IMR-90 (cell line): Measurements from ENCODE around the gene TMEM14B. TPM values are rescaled to one million over a fixed set of nuclear protein-coding genes. Genes with fewer than 3 reads are reported as not detected.
A peak's percentile ranks its signal among the peaks of the same experiment; 100 is the strongest.

Source experiments
- ATAC-seq: fragments of 200-7000 bp; cut with Tn5 transposase; 2 replicates; pipeline ENCODE4 v1.9.1; 2020; ENCODE audit warnings: low read depth, mild to moderate bottlenecking, moderate library complexity
- BruUV-seq: library from RNA; stranded (reverse); fragments of 400-500 nt; replicated peaks from 2 replicates; lab custom pipeline; 2021; lab: Mats Ljungman, UMichigan
- CTCF ChIA-PET: fragments of 300-600 bp; formaldehyde crosslinking; extraction: SDS; loops from one replicate; lab custom pipeline; 2021; ENCODE audit warnings: antibody characterized with exemption; lab: Yijun Ruan, JAX
- POLR2A ChIA-PET: fragments of 300-600 bp; sonication (Branson Sonifier 250); formaldehyde crosslinking; loops from one replicate; lab custom pipeline; 2022; ENCODE audit warnings: antibody characterized with exemption; ENCODE audit not compliant: unreplicated experiment; lab: Charles Lee
- DNase-seq: peaks from one replicate; pipeline ENCODE4 v3.0.0; 2013
- H2AFZ ChIP-seq: replicated peaks from 2 replicates; pipeline ENCODE3; 2013; ENCODE audit warnings: low read length, mild to moderate bottlenecking; ENCODE audit not compliant: poor library complexity
- H2AK5ac ChIP-seq: 2 replicates; pipeline ENCODE4 v1.6.1; 2013; ENCODE audit warnings: low read depth, low read length, inconsistent platforms
- H2AK9ac ChIP-seq: replicated peaks from 2 replicates; pipeline ENCODE3; 2013; ENCODE audit warnings: mild to moderate bottlenecking, low read depth, low read length, moderate library complexity; ENCODE audit not compliant: poor library complexity
- H2BK120ac ChIP-seq: 2 replicates; pipeline ENCODE4 v1.6.1; 2013; ENCODE audit warnings: low read depth, low read length, inconsistent platforms
- H2BK15ac ChIP-seq: 3 replicates; pipeline ENCODE4 v1.6.1; 2013; ENCODE audit warnings: low read depth, low read length, inconsistent platforms
- H2BK20ac ChIP-seq: 2 replicates; pipeline ENCODE4 v1.6.1; 2013; ENCODE audit warnings: low read depth, mild to moderate bottlenecking, inconsistent platforms, low read length, moderate library complexity
- H2BK5ac ChIP-seq: 2 replicates; pipeline ENCODE4 v1.6.1; 2013; ENCODE audit warnings: mild to moderate bottlenecking, low read depth, low read length, inconsistent platforms; ENCODE audit not compliant: poor library complexity, severe bottlenecking
- H3K14ac ChIP-seq: replicated peaks from 2 replicates; pipeline ENCODE4 v1.6.1; 2013; ENCODE audit warnings: low read depth, low read length, inconsistent platforms
- H3K18ac ChIP-seq: 2 replicates; pipeline ENCODE4 v1.6.1; 2013; ENCODE audit warnings: low read depth, low read length, control low read depth
- H3K23ac ChIP-seq: 2 replicates; pipeline ENCODE4 v1.6.1; 2013; ENCODE audit warnings: low read depth, low read length, inconsistent platforms
- H3K27ac ChIP-seq: 2 replicates; pipeline ENCODE4 v1.5.1; 2013; ENCODE audit warnings: mild to moderate bottlenecking, control low read depth, low read length; ENCODE audit not compliant: insufficient read depth
- H3K27me3 ChIP-seq: 2 replicates; pipeline ENCODE4 v1.6.1; 2013; ENCODE audit warnings: low read length; ENCODE audit not compliant: control insufficient read depth, insufficient read depth
- H3K36me3 ChIP-seq: 2 replicates; pipeline ENCODE4 v1.6.1; 2013; ENCODE audit warnings: low read length, mixed read lengths; ENCODE audit not compliant: control insufficient read depth, insufficient read depth
- H3K4ac ChIP-seq: 2 replicates; pipeline ENCODE4 v1.6.1; 2013; ENCODE audit warnings: low read depth, low read length, inconsistent platforms
- H3K4me1 ChIP-seq: 2 replicates; pipeline ENCODE4 v1.6.1; 2013; ENCODE audit warnings: low read length, mixed read lengths; ENCODE audit not compliant: control insufficient read depth, insufficient read depth
- H3K4me2 ChIP-seq: 2 replicates; pipeline ENCODE4 v1.6.1; 2013; ENCODE audit warnings: low read depth, mild to moderate bottlenecking, control low read depth, low read length, moderate library complexity
- H3K4me3 ChIP-seq: 2 replicates; pipeline ENCODE4 v1.5.1; 2013; ENCODE audit warnings: low read depth, mild to moderate bottlenecking, control low read depth, low read length, moderate library complexity; ENCODE audit not compliant: insufficient read depth
- H3K56ac ChIP-seq: 2 replicates; pipeline ENCODE4 v1.6.1; 2013; ENCODE audit warnings: low read length, inconsistent platforms; ENCODE audit not compliant: insufficient read depth; ENCODE audit errors: extremely low read depth
- H3K79me1 ChIP-seq, 2 experiments: 2 replicates each; pipeline ENCODE4 v1.6.1; 2013; ENCODE audit warnings: low read length in 2 of 2, inconsistent platforms in 1 of 2, low read depth in 1 of 2
- H3K9ac ChIP-seq: 2 replicates; pipeline ENCODE4 v1.6.1; 2013; ENCODE audit warnings: low read depth, low read length, control low read depth
- H3K9me1 ChIP-seq: 2 replicates; pipeline ENCODE4 v1.6.1; 2013; ENCODE audit warnings: low read length, inconsistent platforms; ENCODE audit not compliant: insufficient read depth
- H3K9me3 ChIP-seq: 2 replicates; pipeline ENCODE4 v1.6.1; 2013; ENCODE audit warnings: low read length; ENCODE audit not compliant: control insufficient read depth, insufficient read depth
- H4K20me1 ChIP-seq: 2 replicates; pipeline ENCODE4 v1.6.1; 2013; ENCODE audit warnings: low read length, inconsistent platforms; ENCODE audit not compliant: insufficient read depth
- H4K5ac ChIP-seq: 2 replicates; pipeline ENCODE4 v1.6.1; 2013; ENCODE audit warnings: mild to moderate bottlenecking, low read depth, low read length, control low read depth
- H4K8ac ChIP-seq, 2 experiments: 2 replicates each; pipeline ENCODE4 v1.6.1; 2013; ENCODE audit warnings: low read depth in 2 of 2, low read length in 2 of 2, control low read depth in 1 of 2, inconsistent platforms in 1 of 2
- H4K91ac ChIP-seq: 2 replicates; pipeline ENCODE4 v1.6.1; 2013; ENCODE audit warnings: low read depth, low read length, inconsistent platforms; ENCODE audit not compliant: insufficient read depth
- BHLHE40 ChIP-seq: fragments of 150-350 bp; IDR thresholded peaks from 2 replicates; pipeline ENCODE4 v1.6.1; 2016; ENCODE audit warnings: mild to moderate bottlenecking, low read depth, low read length
- MXI1 ChIP-seq: IDR thresholded peaks from 2 replicates; pipeline ENCODE4 v1.6.1; 2012; ENCODE audit warnings: low read depth, mild to moderate bottlenecking, low read length, moderate library complexity, borderline replicate concordance
- SMC3 ChIP-seq: fragments of 150-350 bp; IDR thresholded peaks from 2 replicates; pipeline ENCODE4 v1.6.1; 2016; ENCODE audit warnings: low read depth, mild to moderate bottlenecking, antibody characterized with exemption, low read length, moderate library complexity
- USF2 ChIP-seq: fragments of 150-350 bp; IDR thresholded peaks from 2 replicates; pipeline ENCODE4 v1.6.1; 2017; ENCODE audit warnings: mild to moderate bottlenecking, antibody characterized with exemption, low read length, low read depth
- WGBS, 2 experiments: methylation state at CpG; one replicate each; pipeline versions ENCODE4 v1.1.5 to v1.1.7; 2013; ENCODE audit warnings: missing lambda C conversion rate in 2 of 2; ENCODE audit not compliant: insufficient read length in 1 of 2; ENCODE audit errors: extremely low coverage in 2 of 2; 5-methylcytosine and 5-hydroxymethylcytosine counted together
- dilution Hi-C: fragments of 300-500 bp; cut with HindIII; formaldehyde crosslinking; loops from one replicate; pipeline ENCODE4 v1.14.3; 2018; ENCODE audit warnings: low sequenced_read_pairs; ENCODE audit not compliant: unreplicated experiment
- in situ Hi-C: fragments of 300-500 bp; cut with MboI; formaldehyde crosslinking; loops from 3 replicates; pipeline ENCODE4 v1.14.3; 2019; ENCODE audit warnings: low sequenced_read_pairs, inconsistent platforms, mixed read lengths
- intact Hi-C: fragments of 100-400 bp; cut with micrococcal nuclease; formaldehyde crosslinking; loops from 2 replicates; pipeline ENCODE4 v1.10.0; 2022
- polyA plus RNA-seq, 3 experiments: library from polyadenylated mRNA; depleted of rRNA; stranded (reverse); fragments of >200 nt; gene quantifications; 2 replicates each; pipeline ENCODE4 v1.2.3, GENCODE V29; 2012; ENCODE audit warnings: low replicate concordance in 1 of 3
- total RNA-seq: library from RNA; depleted of rRNA; stranded (reverse); fragments of >200 nt; gene quantifications from 2 replicates; pipeline ENCODE4 v1.2.3, GENCODE V29; 2012

TMEM14B gene
- total and polyA plus RNA-seq, 2 of the 4 experiments (the other 2 are of a cell fraction): 66.5 to 81.4 TPM

GRCh38 chr6:10725716-10726115 is 21.9 kb upstream of the TMEM14B start:
- Histone ChIP-seq H3K56ac (no peak overlapping the region), H2AFZ (no peak overlapping the region), H3K4me3 (no peak overlapping the region), H3K4ac (no peak overlapping the region), H3K18ac (no peak overlapping the region), H2AK9ac (peak overlapping the region; percentile 15), H3K79me1 (peaks cover 31 to 61% of the 10 kb centered on the region in 2 experiments), H3K36me3 (peaks cover 37% of the 10 kb centered on the region), H3K14ac (no peak overlapping the region), H4K91ac (no peak overlapping the region), H2BK5ac (no peak overlapping the region), H2BK15ac (no peak overlapping the region), H3K27ac (no peak overlapping the region), H3K9me3 (no peaks in the 10 kb centered on the region), H4K8ac (no peak overlapping the region), H3K9me1 (peaks cover 13% of the 10 kb centered on the region), H3K9ac (no peak overlapping the region), H4K20me1 (peaks cover 7% of the 10 kb centered on the region; the same call in 1 of the 2 replicates), H3K23ac (no peak overlapping the region; the same call in 1 of the 2 replicates), H2BK20ac (no peak overlapping the region), H2BK120ac (no peak overlapping the region), H3K4me2 (no peak overlapping the region), H3K4me1 (peaks cover 6% of the 10 kb centered on the region), H3K27me3 (no peaks in the 10 kb centered on the region), H4K5ac (no peak overlapping the region), H2AK5ac (no peak overlapping the region)
- no TSS peak for BruUV-seq
- ChIA-PET POLR2A (no interaction called here), CTCF (no interaction called here)
- TF ChIP-seq SMC3 (no peak), BHLHE40 (no peak), USF2 (no peak), MXI1 (no peak)
- no peak for ATAC-seq
- in situ Hi-C loops (loop anchor here (25.0 kb wide), 1 partner anchor 1238 kb away; no protein-coding TSS in a partner anchor), intact Hi-C loops (no loop called here), dilution Hi-C loops (no loop called here)
- WGBS, 2 experiments: no CpG with 5 or more reads among the region's 9 CpGs
- no peak for DNase-seq
